ENCODE data around the gene NOL9.
A peak's percentile ranks its signal among the peaks of the same experiment; 100 is the strongest.

The NOL9 gene

GRCh38 chr1:6491081-6491449 lies 63.2 kb downstream of the NOL9 start:
- no peak for TF ChIP-seq Cebpa-rat (IDR thresholded peaks at IDR 0.05)
- Histone ChIP-seq H3K4me3 (peak overlapping the region; percentile 49 to 72 (median 62); a peak in 19 of 20 replicates), H4K20me1 (peaks cover 0 to 66% (median 10%) of the 10 kb centered on the region in 11 experiments; a peak in 13 of 22 replicates), H3K27me3 (peaks cover 11 to 70% (median 23%) of the 10 kb centered on the region in 11 experiments), H3K9ac (peak overlapping the region in 8 of 11 experiments; percentile 44 to 78 (median 68); a peak in 16 of 22 replicates), H3K4me1 (peaks cover 26 to 62% (median 57%) of the 10 kb centered on the region in 10 experiments), H3K9me3 (replicated peaks in 1 of 11) (no peaks in the 10 kb centered on the region), H3K4me2 (peak overlapping the region; percentile 93 to 100 (median 98)), H3K27ac (peak overlapping the region in 5 of 11 experiments; percentile 34 to 69 (median 64); a peak in 10 of 22 replicates), H3K36me3 (no peaks in the 10 kb centered on the region)

- peak overlapping the region in 10 of 11 experiments; percentile 32 to 78 (median 62); a peak in 19 of 22 replicates for H3K9ac ChIP-seq
- H3K4me3 ChIP-seq: peak overlapping the region; percentile 49 to 72 (median 62)
- peaks cover 0 to 66% (median 12%) of the 10 kb centered on the region in 11 experiments; a peak in 13 of 22 replicates for H4K20me1 ChIP-seq
- H3K9me3 ChIP-seq (replicated peaks in 1 of 11): no peaks in the 10 kb centered on the region
- H3K27ac ChIP-seq: peak overlapping the region in 7 of 11 experiments; percentile 29 to 69 (median 61); a peak in 11 of 22 replicates
- H3K4me2 ChIP-seq: peak overlapping the region; percentile 93 to 100 (median 98)
- H3K36me3 ChIP-seq: no peaks in the 10 kb centered on the region
- no peak for TF ChIP-seq Cebpa-rat (IDR thresholded peaks at IDR 0.05)
- peaks cover 17 to 70% (median 30%) of the 10 kb centered on the region in 11 experiments for H3K27me3 ChIP-seq
- H3K4me1 ChIP-seq: peaks cover 28 to 60% (median 56%) of the 10 kb centered on the region in 10 experiments
Measured at GRCh38 chr1:6490181-6491080, 63.9 kb downstream of the NOL9 start.

GRCh38 chr1:6489799-6490180 lies 64.5 kb downstream of the NOL9 start:
- H3K9ac ChIP-seq: peak overlapping the region in 10 of 11 experiments; percentile 32 to 78 (median 62); a peak in 13 of 22 replicates
- peak overlapping the region in 2 of 11 experiments; percentile 61 to 64; a peak in 2 of 22 replicates for H3K27ac ChIP-seq

GRCh38 chr1:6489383-6489765 lies 64.9 kb downstream of the NOL9 start:
- no peak for TF ChIP-seq Cebpa-rat (IDR thresholded peaks at IDR 0.05)
- H3K4me2 ChIP-seq: peak overlapping the region in 10 of 11 experiments; percentile 93 to 100 (median 98); a peak in 20 of 22 replicates
- H3K9ac ChIP-seq: 0 out of 22 replicates have a peak overlapping the region, but pooled peaks of 1 of the 11 experiments have one; percentile 18
- no peak overlapping the region for H3K4me3 ChIP-seq
- peaks cover 27 to 73% (median 40%) of the 10 kb centered on the region in 11 experiments for H3K27me3 ChIP-seq
- H3K36me3 ChIP-seq: no peaks in the 10 kb centered on the region
- peaks cover 0 to 74% (median 17%) of the 10 kb centered on the region in 11 experiments; a peak in 14 of 22 replicates for H4K20me1 ChIP-seq
- no peaks in the 10 kb centered on the region for H3K9me3 ChIP-seq (replicated peaks in 1 of 11)
- peaks cover 32 to 65% (median 60%) of the 10 kb centered on the region in 10 experiments for H3K4me1 ChIP-seq
- H3K27ac ChIP-seq: no peak overlapping the region

More at GRCh38 chr1:6489799-6490180, 64.5 kb downstream of the NOL9 start:
- TF ChIP-seq Cebpa-rat (IDR thresholded peaks at IDR 0.05): no peak
- Histone ChIP-seq H4K20me1 (peaks cover 0 to 70% (median 15%) of the 10 kb centered on the region in 11 experiments; a peak in 14 of 22 replicates), H3K4me1 (peaks cover 32 to 63% (median 58%) of the 10 kb centered on the region in 10 experiments), H3K4me2 (peak overlapping the region; percentile 93 to 100 (median 98)), H3K4me3 (peak overlapping the region; percentile 49 to 72 (median 62)), H3K36me3 (no peaks in the 10 kb centered on the region), H3K9me3 (replicated peaks in 1 of 11) (no peaks in the 10 kb centered on the region), H3K27me3 (peaks cover 23 to 73% (median 36%) of the 10 kb centered on the region in 11 experiments)

- Histone ChIP-seq H3K4me1 (peaks cover 32 to 65% (median 60%) of the 10 kb centered on the region in 10 experiments), H3K27ac (no peak overlapping the region), H4K20me1 (peaks cover 0 to 80% (median 22%) of the 10 kb centered on the region in 11 experiments; a peak in 15 of 22 replicates), H3K4me3 (no peak overlapping the region), H3K27me3 (peaks cover 33 to 79% (median 46%) of the 10 kb centered on the region in 11 experiments), H3K9me3 (replicated peaks in 1 of 11) (no peaks in the 10 kb centered on the region), H3K9ac (0 out of 22 replicates have a peak overlapping the region, but pooled peaks of 1 of the 11 experiments have one; percentile 18), H3K36me3 (no peaks in the 10 kb centered on the region), H3K4me2 (peak overlapping the region in 9 of 11 experiments; percentile 93 to 100 (median 98); a peak in 15 of 22 replicates)
- TF ChIP-seq Cebpa-rat (IDR thresholded peaks at IDR 0.05): no peak
Measured at GRCh38 chr1:6488602-6489382, 65.5 kb downstream of the NOL9 start.

GRCh38 chr1:6487804-6488484 lies 66.4 kb downstream of the NOL9 start:
- H3K4me3 ChIP-seq: no peak overlapping the region
- H3K27ac ChIP-seq: no peak overlapping the region
- peaks cover 0 to 82% (median 24%) of the 10 kb centered on the region in 11 experiments; a peak in 15 of 22 replicates for H4K20me1 ChIP-seq
- H3K4me1 ChIP-seq: peaks cover 32 to 59% (median 56%) of the 10 kb centered on the region in 10 experiments
- H3K27me3 ChIP-seq: peaks cover 42 to 84% (median 55%) of the 10 kb centered on the region in 11 experiments
- no peak for TF ChIP-seq Cebpa-rat (IDR thresholded peaks at IDR 0.05)
- no peak overlapping the region for H3K4me2 ChIP-seq
- no peak overlapping the region for H3K9ac ChIP-seq
- H3K36me3 ChIP-seq: no peaks in the 10 kb centered on the region
- H3K9me3 ChIP-seq (replicated peaks in 1 of 11): no peaks in the 10 kb centered on the region

GRCh38 chr1:6486433-6487011 lies 67.8 kb downstream of the NOL9 start:
- no peaks in the 10 kb centered on the region for H3K9me3 ChIP-seq (replicated peaks in 1 of 11)
- no peak for TF ChIP-seq Cebpa-rat (IDR thresholded peaks at IDR 0.05)
- H4K20me1 ChIP-seq: peaks cover 0 to 73% (median 24%) of the 10 kb centered on the region in 11 experiments; a peak in 15 of 22 replicates
- peak overlapping the region in 10 of 11 experiments; percentile 8 to 78 (median 41); a peak in 11 of 22 replicates for H3K4me2 ChIP-seq
- peak overlapping the region in 1 of 10 experiments; percentile 28; a peak in 2 of 20 replicates for H3K4me3 ChIP-seq
- H3K4me1 ChIP-seq: peaks cover 23 to 45% (median 42%) of the 10 kb centered on the region in 10 experiments; a peak in 19 of 20 replicates
- no peak overlapping the region for H3K9ac ChIP-seq
- H3K27me3 ChIP-seq: peaks cover 53 to 88% (median 68%) of the 10 kb centered on the region in 11 experiments
- no peak overlapping the region for H3K27ac ChIP-seq
- H3K36me3 ChIP-seq: no peaks in the 10 kb centered on the region
